ENCODE measurements around the gene HSPA1L. TPM values are rescaled to one million over a fixed set of nuclear protein-coding genes. Genes with fewer than 3 reads are reported as not detected.
"Not testable (repeated sequence)": the region's sequence is repeated elsewhere in the genome, so short reads cannot be mapped to it uniquely, and the experiment has no call there.

HSPA1L gene
- total RNA-seq, 1 experiment from 2014 or later, result 1.1 TPM

GRCh38 chr6:31825553-31825952, 10.5 kb upstream of the HSPA1L start:
- intact Hi-C loops (cut with micrococcal nuclease; ENCODE audit: unreplicated experiment), result no loop called here
- no peak for DNase-seq (ENCODE audit: low spot score)
- no peaks in the 10 kb centered on the region for H3K4me1 ChIP-seq (ENCODE audit: insufficient read depth, low read length, poor library complexity, severe bottlenecking)
- ChIA-PET POLR2A (ENCODE audit: low non-redundant PET) (no interaction called here), CTCF (no interaction called here)
- H3K36me3 ChIP-seq (ENCODE audit: insufficient read depth, low read length, poor library complexity, severe bottlenecking), result no peaks in the 10 kb centered on the region
- no peak for TF ChIP-seq EZH2 (IDR thresholded peaks at IDR 0.05; ENCODE audit: borderline replicate concordance, low read depth, low read length, poor library complexity, severe bottlenecking)
- TF ChIP-seq, protein P1, sequence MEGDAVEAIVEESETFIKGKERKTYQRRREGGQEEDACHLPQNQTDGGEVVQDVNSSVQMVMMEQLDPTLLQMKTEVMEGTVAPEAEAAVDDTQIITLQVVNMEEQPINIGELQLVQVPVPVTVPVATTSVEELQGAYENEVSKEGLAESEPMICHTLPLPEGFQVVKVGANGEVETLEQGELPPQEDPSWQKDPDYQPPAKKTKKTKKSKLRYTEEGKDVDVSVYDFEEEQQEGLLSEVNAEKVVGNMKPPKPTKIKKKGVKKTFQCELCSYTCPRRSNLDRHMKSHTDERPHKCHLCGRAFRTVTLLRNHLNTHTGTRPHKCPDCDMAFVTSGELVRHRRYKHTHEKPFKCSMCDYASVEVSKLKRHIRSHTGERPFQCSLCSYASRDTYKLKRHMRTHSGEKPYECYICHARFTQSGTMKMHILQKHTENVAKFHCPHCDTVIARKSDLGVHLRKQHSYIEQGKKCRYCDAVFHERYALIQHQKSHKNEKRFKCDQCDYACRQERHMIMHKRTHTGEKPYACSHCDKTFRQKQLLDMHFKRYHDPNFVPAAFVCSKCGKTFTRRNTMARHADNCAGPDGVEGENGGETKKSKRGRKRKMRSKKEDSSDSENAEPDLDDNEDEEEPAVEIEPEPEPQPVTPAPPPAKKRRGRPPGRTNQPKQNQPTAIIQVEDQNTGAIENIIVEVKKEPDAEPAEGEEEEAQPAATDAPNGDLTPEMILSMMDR (conservative IDR thresholded peaks at IDR 0.05; ENCODE audit: low read depth, low read length), result no peak
- no peaks in the 10 kb centered on the region for H3K27me3 ChIP-seq (replicated peaks; ENCODE audit: insufficient read depth, low read depth, low read length, poor library complexity)
- BruUV-seq (replicated peaks), result no TSS peak
- peak overlapping the region; percentile 20 for H3K27ac ChIP-seq (ENCODE audit: low read depth, low read length, poor library complexity, severe bottlenecking)
- no peak overlapping the region for H3K4me3 ChIP-seq (ENCODE audit: low read depth, low read length, poor library complexity, severe bottlenecking)
- H3K9me3 ChIP-seq (ENCODE audit: low read depth, low read length, poor library complexity, severe bottlenecking), result no peaks in the 10 kb centered on the region

- intact Hi-C loops (cut with micrococcal nuclease; ENCODE audit: unreplicated experiment); CTCF ChIA-PET; H3K9me3 ChIP-seq (ENCODE audit: low read depth, low read length, poor library complexity, severe bottlenecking); H3K4me3 ChIP-seq (ENCODE audit: low read depth, low read length, poor library complexity, severe bottlenecking); H3K27ac ChIP-seq (ENCODE audit: low read depth, low read length, poor library complexity, severe bottlenecking); H3K27me3 ChIP-seq (replicated peaks; ENCODE audit: insufficient read depth, low read depth, low read length, poor library complexity); H3K36me3 ChIP-seq (ENCODE audit: insufficient read depth, low read length, poor library complexity, severe bottlenecking); DNase-seq (ENCODE audit: low spot score); BruUV-seq (replicated peaks); H3K4me1 ChIP-seq (ENCODE audit: insufficient read depth, low read length, poor library complexity, severe bottlenecking); POLR2A ChIA-PET (ENCODE audit: low non-redundant PET): not testable (repeated sequence)
Observed at GRCh38 chr6:31823592-31824196, 8.6 kb upstream of the HSPA1L start.

GRCh38 chr6:31822036-31822821, 7.1 kb upstream of the HSPA1L start:
- no peaks in the 10 kb centered on the region for H3K36me3 ChIP-seq (ENCODE audit: insufficient read depth, low read length, poor library complexity, severe bottlenecking)
- H3K27me3 ChIP-seq (replicated peaks; ENCODE audit: insufficient read depth, low read depth, low read length, poor library complexity), result no peaks in the 10 kb centered on the region
- BruUV-seq (replicated peaks), result TSS peak; percentile 66
- peak; percentile 72 for DNase-seq (ENCODE audit: low spot score)
- peak overlapping the region; percentile 62 for H3K4me3 ChIP-seq (ENCODE audit: low read depth, low read length, poor library complexity, severe bottlenecking)
- intact Hi-C loops (cut with micrococcal nuclease; ENCODE audit: unreplicated experiment), result no loop called here
- CTCF ChIA-PET, result no interaction called here
- H3K4me1 ChIP-seq (ENCODE audit: insufficient read depth, low read length, poor library complexity, severe bottlenecking), result peaks cover 7% of the 10 kb centered on the region
- peak overlapping the region; percentile 86 for H3K27ac ChIP-seq (ENCODE audit: low read depth, low read length, poor library complexity, severe bottlenecking)
- TF ChIP-seq, protein P1 (conservative IDR thresholded peaks at IDR 0.05; ENCODE audit: low read depth, low read length), result no peak
- no peak for TF ChIP-seq EZH2 (IDR thresholded peaks at IDR 0.05; ENCODE audit: borderline replicate concordance, low read depth, low read length, poor library complexity, severe bottlenecking)
- H3K9me3 ChIP-seq (ENCODE audit: low read depth, low read length, poor library complexity, severe bottlenecking), result no peaks in the 10 kb centered on the region
- POLR2A ChIA-PET (ENCODE audit: low non-redundant PET), result interaction anchor here (0.6 kb wide), 1 partner anchor 14 kb away, joined by 10 read pairs; no protein-coding TSS in a partner anchor
